CD4-positive, alpha-beta T cell treated with Interleukin-2 at 100 ng/mL for 4 hours (primary cell): ENCODE data around the gene CGB1.
A peak's percentile ranks its signal among the peaks of the same experiment; 100 is the strongest.
"Not testable (repeated sequence)": the region's sequence is repeated elsewhere in the genome, so short reads cannot be mapped to it uniquely, and the experiment has no call there.

Experiments
- DNase-seq: peaks from one replicate; pipeline ENCODE4 v3.0.0-alpha.2; 2020; ENCODE audit warnings: low spot score

Gene CGB1

GRCh38 chr19:49020931-49021895, 15.5 kb downstream of the CGB1 start:
- DNase-seq, result no peak

- no peak for DNase-seq
Measured at GRCh38 chr19:49020342-49020741, 16.4 kb downstream of the CGB1 start.

- peak; percentile 56 for DNase-seq
Measured at GRCh38 chr19:49019242-49019932, 17.3 kb downstream of the CGB1 start.

GRCh38 chr19:49018388-49019241, 18.1 kb downstream of the CGB1 start:
- not testable (repeated sequence) for DNase-seq

GRCh38 chr19:49017666-49018351, 18.9 kb downstream of the CGB1 start:
- DNase-seq, result peak; percentile 67

GRCh38 chr19:49017041-49017665, 19.5 kb downstream of the CGB1 start, which contains the start of gene LHB:
Gene LHB, minus strand, starts transcription at chr19:49017091. Its CDS starts 10 bp downstream, at chr19:49017081.
- DNase-seq, result no peak

GRCh38 chr19:49016067-49016839, 20.4 kb downstream of the CGB1 start:
- DNase-seq, result no peak

GRCh38 chr19:49014870-49015255, 21.8 kb downstream of the CGB1 start:
- DNase-seq, result no peak

- no peak for DNase-seq
Measured at GRCh38 chr19:49014123-49014869, 22.4 kb downstream of the CGB1 start.

- DNase-seq, result no peak
Measured at GRCh38 chr19:49011194-49011593, 25.5 kb downstream of the CGB1 start.

GRCh38 chr19:49010453-49010852, 26.2 kb downstream of the CGB1 start:
- no peak for DNase-seq

GRCh38 chr19:49009828-49010227, 26.9 kb downstream of the CGB1 start:
- no peak for DNase-seq

- DNase-seq, result no peak
Measured at GRCh38 chr19:49006905-49007304, 29.8 kb downstream of the CGB1 start.

GRCh38 chr19:49004964-49005614, 31.6 kb downstream of the CGB1 start:
- DNase-seq, result no peak

GRCh38 chr19:49004133-49004532, 32.6 kb downstream of the CGB1 start:
- no peak for DNase-seq

GRCh38 chr19:48999481-49000325, 37.0 kb downstream of the CGB1 start:
- DNase-seq, result peak; percentile 73

GRCh38 chr19:48997972-48998371, 38.7 kb downstream of the CGB1 start:
- DNase-seq, result peak; percentile 46

- no peak for DNase-seq
Measured at GRCh38 chr19:48994035-48994386, 42.7 kb downstream of the CGB1 start.
